ENCODE data around the gene ACTR5. TPM values are rescaled to one million over a fixed set of nuclear protein-coding genes. Genes with fewer than 3 reads are reported as not detected.

The ACTR5 gene
- total RNA-seq, 4 donors from 2014 or later: 7.2 to 21.3 (median 11.4) TPM

GRCh38 chr20:38715646-38716045, 32.6 kb upstream of the ACTR5 start:
- in situ Hi-C loops (cut with MboI; ENCODE audit: low pct_ligation_motif_present in 1 of 4, low pct_unique_long_range_greater_than_20kb in 1 of 4, low sequenced_read_pairs in 3 of 4) (no loop called here), intact Hi-C loops (cut with DNase I; ENCODE audit: low total_unique reads) (no loop called here)
- TF ChIP-seq, protein P1, sequence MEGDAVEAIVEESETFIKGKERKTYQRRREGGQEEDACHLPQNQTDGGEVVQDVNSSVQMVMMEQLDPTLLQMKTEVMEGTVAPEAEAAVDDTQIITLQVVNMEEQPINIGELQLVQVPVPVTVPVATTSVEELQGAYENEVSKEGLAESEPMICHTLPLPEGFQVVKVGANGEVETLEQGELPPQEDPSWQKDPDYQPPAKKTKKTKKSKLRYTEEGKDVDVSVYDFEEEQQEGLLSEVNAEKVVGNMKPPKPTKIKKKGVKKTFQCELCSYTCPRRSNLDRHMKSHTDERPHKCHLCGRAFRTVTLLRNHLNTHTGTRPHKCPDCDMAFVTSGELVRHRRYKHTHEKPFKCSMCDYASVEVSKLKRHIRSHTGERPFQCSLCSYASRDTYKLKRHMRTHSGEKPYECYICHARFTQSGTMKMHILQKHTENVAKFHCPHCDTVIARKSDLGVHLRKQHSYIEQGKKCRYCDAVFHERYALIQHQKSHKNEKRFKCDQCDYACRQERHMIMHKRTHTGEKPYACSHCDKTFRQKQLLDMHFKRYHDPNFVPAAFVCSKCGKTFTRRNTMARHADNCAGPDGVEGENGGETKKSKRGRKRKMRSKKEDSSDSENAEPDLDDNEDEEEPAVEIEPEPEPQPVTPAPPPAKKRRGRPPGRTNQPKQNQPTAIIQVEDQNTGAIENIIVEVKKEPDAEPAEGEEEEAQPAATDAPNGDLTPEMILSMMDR (IDR thresholded peaks at IDR 0.05): no peak
- no peak for TF ChIP-seq EP300 (IDR thresholded peaks at IDR 0.05; ENCODE audit: low read depth)
- H3K9me3 ChIP-seq: no peaks in the 10 kb centered on the region
- H3K4me1 ChIP-seq: no peaks in the 10 kb centered on the region
- no peak overlapping the region for H3K4me3 ChIP-seq
- DNase-seq: no peak
- no peak overlapping the region for H3K27ac ChIP-seq
- 0 to 24% methylated on average over 7 to 10 of the region's 10 CpGs for WGBS, 2 donors (ENCODE audit: low coverage in 1 of 2)
- H3K36me3 ChIP-seq: no peaks in the 10 kb centered on the region
- H3K27me3 ChIP-seq: peaks cover 66% of the 10 kb centered on the region

DNA sequence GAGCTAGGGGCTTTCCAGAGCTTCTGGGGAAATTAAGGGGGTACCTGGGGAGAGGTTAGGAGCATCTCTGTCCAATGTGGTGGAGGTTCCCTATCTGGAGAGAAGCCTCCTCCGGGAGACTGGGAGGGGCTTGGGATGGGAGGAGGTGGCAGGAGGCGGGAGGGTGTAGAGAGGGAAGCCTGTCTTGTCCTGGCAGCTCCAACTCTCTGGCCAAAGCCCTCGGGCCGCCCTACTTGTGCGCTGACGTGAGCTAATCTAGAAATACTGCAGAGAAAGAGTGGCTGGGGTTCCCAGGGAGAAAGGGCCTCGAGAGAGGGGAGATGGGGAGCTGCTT, 25.6 kb upstream of the ACTR5 start:
- TF ChIP-seq EP300 (IDR thresholded peaks at IDR 0.05; ENCODE audit: low read depth): no peak
- DNase-seq: no peak
- peaks cover 0 to 11% (median 4%) of the 10 kb centered on the region in 4 donors for H3K4me1 ChIP-seq
- H3K27me3 ChIP-seq: peaks cover 100% of the 10 kb centered on the region
- in situ Hi-C loops (cut with MboI; ENCODE audit: low pct_ligation_motif_present in 1 of 4, low pct_unique_long_range_greater_than_20kb in 1 of 4, low sequenced_read_pairs in 3 of 4): no loop called here
- no peak overlapping the region for H3K27ac ChIP-seq
- no peak overlapping the region for H3K4me3 ChIP-seq
- intact Hi-C loops (cut with DNase I; ENCODE audit: low total_unique reads): no loop called here
- no peaks in the 10 kb centered on the region for H3K9me3 ChIP-seq
- H3K36me3 ChIP-seq: no peaks in the 10 kb centered on the region
- WGBS, 2 donors (ENCODE audit: low coverage in 1 of 2): 0 to 10% methylated on average over 1 to 7 of the region's 7 CpGs

DNA sequence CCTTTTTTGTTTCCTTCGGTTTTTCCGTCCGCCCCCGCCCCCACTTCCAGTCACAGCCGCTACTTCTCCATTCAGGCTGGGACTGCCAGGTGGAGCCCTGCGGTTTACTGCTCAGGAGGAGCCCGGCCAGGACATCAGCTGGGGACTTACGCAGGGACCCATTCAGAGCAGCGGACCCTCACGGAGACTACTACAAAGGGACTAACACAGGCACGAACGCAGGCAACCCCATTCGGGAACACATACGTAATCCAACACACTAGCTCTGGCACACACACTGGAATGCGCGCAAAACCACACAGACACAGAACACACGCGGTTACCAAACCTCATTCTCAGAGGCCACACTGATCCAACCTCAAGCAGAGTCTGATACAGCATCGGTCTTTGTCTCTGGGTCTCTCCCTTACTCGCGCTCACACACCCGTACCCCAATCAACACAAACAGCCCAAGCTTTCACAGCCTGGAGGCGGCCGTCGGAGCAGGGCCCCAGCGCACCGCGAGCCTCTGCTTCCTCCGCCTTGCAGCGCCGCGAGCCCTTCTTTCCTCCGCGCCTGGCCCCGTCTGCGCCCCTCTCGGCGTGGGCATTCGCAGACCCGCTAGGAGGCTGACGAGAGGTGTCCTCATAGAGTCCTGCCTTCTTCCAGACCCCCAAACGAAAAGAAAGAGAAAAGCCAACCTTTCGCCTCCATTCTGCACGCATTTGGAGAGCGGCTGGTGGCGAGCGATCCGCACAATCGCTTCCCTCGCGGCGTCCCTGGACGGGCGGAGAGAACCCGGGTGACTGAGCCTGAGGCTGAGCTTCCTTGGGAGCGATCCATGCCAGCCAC, 25.0 kb upstream of the ACTR5 start:
- H3K4me3 ChIP-seq: no peak overlapping the region
- TF ChIP-seq POLR2AphosphoS5 (IDR thresholded peaks at IDR 0.05) (no peak), EP300 (IDR thresholded peaks at IDR 0.05; ENCODE audit: low read depth) (no peak), POLR2A (IDR thresholded peaks at IDR 0.05) (no peak)
- TF ChIP-seq, protein P1 (IDR thresholded peaks at IDR 0.05): no peak
- in situ Hi-C loops (cut with MboI; ENCODE audit: low pct_ligation_motif_present in 1 of 4, low pct_unique_long_range_greater_than_20kb in 1 of 4, low sequenced_read_pairs in 3 of 4): no loop called here
- intact Hi-C loops (cut with DNase I; ENCODE audit: low total_unique reads): no loop called here
- no peak for DNase-seq
- H3K27me3 ChIP-seq: peaks cover 100% of the 10 kb centered on the region
- H3K36me3 ChIP-seq: no peaks in the 10 kb centered on the region
- H3K27ac ChIP-seq: no peak overlapping the region
- H3K9me3 ChIP-seq: no peaks in the 10 kb centered on the region
- H3K4me1 ChIP-seq: peaks cover 0 to 11% (median 4%) of the 10 kb centered on the region in 4 donors
- 14% methylated on average over 53 of the region's 56 CpGs; no CpG with 5 or more reads in 1 of the 2 donors for WGBS, 2 donors (ENCODE audit: low coverage in 1 of 2)

GRCh38 chr20:38723848-38724625, 24.2 kb upstream of the ACTR5 start, which contains the start of gene SLC32A1:
Gene SLC32A1, plus strand, starts transcription at chr20:38724486. Its CDS starts 239 bp downstream, at chr20:38724725.
- no peak within 1 kb of the TSS for H3K4me3 ChIP-seq

More at GRCh38 chr20:38723848-38724625, 24.2 kb upstream of the ACTR5 start, which contains the start of gene SLC32A1:
- H3K27me3 ChIP-seq: peaks cover 100% of the 10 kb centered on the region
- TF ChIP-seq, protein P1 (IDR thresholded peaks at IDR 0.05): no peak
- TF ChIP-seq POLR2AphosphoS5 (IDR thresholded peaks at IDR 0.05): no peak
- WGBS, 2 donors (ENCODE audit: low coverage in 1 of 2): 0 to 41% methylated on average over 1 to 59 of the region's 76 CpGs
- in situ Hi-C loops (cut with MboI; ENCODE audit: low pct_ligation_motif_present in 1 of 4, low pct_unique_long_range_greater_than_20kb in 1 of 4, low sequenced_read_pairs in 3 of 4): no loop called here
- peaks cover 0 to 11% (median 4%) of the 10 kb centered on the region in 4 donors for H3K4me1 ChIP-seq
- H3K9me3 ChIP-seq: no peaks in the 10 kb centered on the region
- H3K27ac ChIP-seq: no peak within 1 kb of the TSS
- no peaks in the 10 kb centered on the region for H3K36me3 ChIP-seq
- intact Hi-C loops (cut with DNase I; ENCODE audit: low total_unique reads): no loop called here
- no peak for DNase-seq
